Cardiac fibroblast (primary cell): Measurements from ENCODE around the gene BBS4.
A peak's percentile ranks its signal among the peaks of the same experiment; 100 is the strongest.
"Not testable (repeated sequence)": the region's sequence is repeated elsewhere in the genome, so short reads cannot be mapped to it uniquely, and the experiment has no call there.

Experiments
- DNase-seq, 2 donors: peaks; one replicate each; pipeline versions ENCODE4 v3.0.0 to v3.0.0-alpha.2; 2010; ENCODE audit warnings: low read depth in 2 of 2
- H3K4me3 ChIP-seq, 2 donors: replicated peaks in 1 of 2; 1 replicate in 1 of 2; 2 replicates in 1 of 2; pipeline ENCODE4 v1.5.1; 2011; ENCODE audit warnings: low read depth in 2 of 2, low read length in 2 of 2, mild to moderate bottlenecking in 2 of 2, moderate library complexity in 1 of 2
- TF ChIP-seq, protein P1 (sequence below): IDR thresholded peaks from one replicate; pipeline ENCODE4 v1.5.1; 2011; ENCODE audit warnings: low read depth, mild to moderate bottlenecking, low read length, inconsistent platforms

BBS4 gene

GRCh38 chr15:72685925-72686794 is at the start of gene BBS4, which contains the start of gene HIGD2B:
Gene BBS4 (plus strand): TSS chr15:72686207. CDS start chr15:72686228, 21 bp downstream.
Gene HIGD2B (minus strand): TSS chr15:72686182. CDS start chr15:72676374, 9,808 bp downstream.
- peak; percentile 87 for DNase-seq
- TF ChIP-seq, protein P1, sequence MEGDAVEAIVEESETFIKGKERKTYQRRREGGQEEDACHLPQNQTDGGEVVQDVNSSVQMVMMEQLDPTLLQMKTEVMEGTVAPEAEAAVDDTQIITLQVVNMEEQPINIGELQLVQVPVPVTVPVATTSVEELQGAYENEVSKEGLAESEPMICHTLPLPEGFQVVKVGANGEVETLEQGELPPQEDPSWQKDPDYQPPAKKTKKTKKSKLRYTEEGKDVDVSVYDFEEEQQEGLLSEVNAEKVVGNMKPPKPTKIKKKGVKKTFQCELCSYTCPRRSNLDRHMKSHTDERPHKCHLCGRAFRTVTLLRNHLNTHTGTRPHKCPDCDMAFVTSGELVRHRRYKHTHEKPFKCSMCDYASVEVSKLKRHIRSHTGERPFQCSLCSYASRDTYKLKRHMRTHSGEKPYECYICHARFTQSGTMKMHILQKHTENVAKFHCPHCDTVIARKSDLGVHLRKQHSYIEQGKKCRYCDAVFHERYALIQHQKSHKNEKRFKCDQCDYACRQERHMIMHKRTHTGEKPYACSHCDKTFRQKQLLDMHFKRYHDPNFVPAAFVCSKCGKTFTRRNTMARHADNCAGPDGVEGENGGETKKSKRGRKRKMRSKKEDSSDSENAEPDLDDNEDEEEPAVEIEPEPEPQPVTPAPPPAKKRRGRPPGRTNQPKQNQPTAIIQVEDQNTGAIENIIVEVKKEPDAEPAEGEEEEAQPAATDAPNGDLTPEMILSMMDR = no peak
- peak within 1 kb of the TSS; percentile 73 to 84 for H3K4me3 ChIP-seq

DNA sequence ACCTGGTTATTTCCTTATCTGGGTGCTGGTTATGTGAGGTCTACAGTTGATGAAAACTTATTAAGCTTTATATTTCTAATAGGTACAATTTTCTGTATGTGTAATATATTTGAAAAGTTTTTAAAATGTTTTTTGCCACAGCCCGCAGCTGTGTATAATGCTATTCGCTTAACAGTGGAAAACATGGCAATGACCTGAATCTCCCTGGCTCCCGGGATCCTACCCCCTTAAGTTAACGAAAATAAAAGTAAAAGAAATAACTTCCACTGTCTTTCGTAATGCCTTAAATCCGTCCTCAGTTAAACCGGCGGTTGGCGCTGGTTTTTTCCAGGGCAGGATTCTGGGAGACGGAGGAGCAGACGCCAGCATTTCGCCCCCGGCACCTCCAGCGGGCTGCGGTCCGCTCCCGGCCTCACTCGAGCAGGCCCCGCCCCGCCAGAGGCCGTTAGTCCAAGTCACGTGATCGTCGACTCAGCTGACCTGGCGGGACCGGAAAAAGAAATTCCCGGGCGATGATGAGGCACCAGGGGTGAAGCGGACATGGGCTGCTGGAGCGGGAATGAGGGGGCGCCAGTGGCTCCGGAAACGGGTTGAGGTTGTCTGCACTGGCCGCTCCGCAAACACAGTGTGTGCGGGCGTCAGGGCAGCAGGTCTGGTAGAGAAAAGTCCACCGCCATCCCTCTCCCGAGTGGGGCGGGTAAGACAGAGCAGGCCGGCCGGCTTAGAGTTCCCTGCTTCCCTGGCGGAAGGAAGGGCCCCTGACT is 49.3 kb upstream of the BBS4 start:
- peak overlapping the region; percentile 21 to 23 for H3K4me3 ChIP-seq
- peak; percentile 77 to 85 for DNase-seq

DNA sequence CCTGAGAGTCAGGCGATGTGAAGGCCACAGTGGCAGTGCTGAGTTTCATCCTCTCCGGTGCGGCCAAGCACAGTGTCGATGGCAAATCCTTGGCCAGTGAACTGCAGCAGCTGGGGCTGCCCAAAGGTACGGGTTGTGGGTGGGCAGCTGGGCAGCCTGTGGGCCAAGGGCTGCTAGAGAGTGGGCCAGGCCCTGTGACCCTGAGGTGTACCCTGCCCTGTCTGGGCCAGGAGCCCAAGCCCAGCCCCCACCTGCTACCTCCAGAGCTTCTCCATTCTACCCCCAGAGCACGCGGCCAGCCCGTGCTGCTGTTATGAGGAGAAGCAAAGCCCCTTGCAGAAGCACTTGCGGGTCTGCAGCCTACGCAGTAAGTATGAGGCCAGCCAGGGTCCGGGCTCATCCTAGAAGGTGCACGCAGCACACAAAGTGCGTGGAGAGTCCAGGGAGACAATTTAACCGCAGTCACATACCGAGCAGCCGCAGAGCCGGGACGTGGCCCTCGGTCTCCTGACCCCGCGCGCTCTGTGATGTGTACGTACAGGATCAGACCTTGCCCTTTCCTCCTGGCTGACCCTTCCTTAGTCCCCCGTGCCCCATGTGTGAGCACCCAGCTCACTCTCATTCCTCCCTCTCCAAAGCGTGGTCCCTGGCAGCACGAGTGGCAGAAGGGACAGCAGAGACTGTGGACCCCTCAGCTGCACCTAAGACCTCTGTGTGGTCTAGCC is 46.1 kb upstream of the BBS4 start:
- not testable (repeated sequence) for DNase-seq

GRCh38 chr15:72642271-72642670 is 43.7 kb upstream of the BBS4 start:
- not testable (repeated sequence) for DNase-seq, H3K4me3 ChIP-seq

More for the DNA sequence above, 46.1 kb upstream of the BBS4 start:
- H3K4me3 ChIP-seq = not testable (repeated sequence)

DNA sequence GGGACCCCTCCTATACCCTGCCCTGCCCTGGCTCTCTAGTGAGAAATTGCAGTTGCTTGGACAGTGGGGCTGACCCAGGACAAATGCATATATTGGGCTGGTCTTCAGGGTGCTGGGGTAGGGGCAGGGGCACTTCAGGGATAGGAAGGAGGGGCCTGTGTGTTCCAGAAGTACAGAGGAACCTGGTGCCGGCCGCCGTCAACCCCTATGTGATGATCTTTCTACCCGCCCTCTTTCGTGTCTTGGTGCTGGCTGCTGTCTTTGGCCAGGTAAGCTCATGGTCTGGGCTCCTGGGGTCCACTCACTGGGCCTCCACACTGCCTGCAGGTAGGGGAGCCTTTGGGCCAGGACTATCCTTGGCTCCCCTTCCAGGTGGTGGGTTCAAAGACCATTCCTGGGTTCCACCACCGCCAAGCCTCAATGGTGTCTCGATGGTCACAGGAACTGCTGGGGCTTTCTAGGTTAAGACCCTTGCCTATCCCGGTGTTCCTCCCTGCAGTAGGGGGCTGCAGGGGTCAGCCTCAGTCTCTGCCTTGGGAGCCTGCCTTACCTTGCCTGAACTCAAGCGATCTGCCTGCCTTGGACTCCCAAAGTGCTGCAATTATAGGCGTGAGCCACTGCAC is 37.3 kb upstream of the BBS4 start:
- not testable (repeated sequence) for DNase-seq

DNA sequence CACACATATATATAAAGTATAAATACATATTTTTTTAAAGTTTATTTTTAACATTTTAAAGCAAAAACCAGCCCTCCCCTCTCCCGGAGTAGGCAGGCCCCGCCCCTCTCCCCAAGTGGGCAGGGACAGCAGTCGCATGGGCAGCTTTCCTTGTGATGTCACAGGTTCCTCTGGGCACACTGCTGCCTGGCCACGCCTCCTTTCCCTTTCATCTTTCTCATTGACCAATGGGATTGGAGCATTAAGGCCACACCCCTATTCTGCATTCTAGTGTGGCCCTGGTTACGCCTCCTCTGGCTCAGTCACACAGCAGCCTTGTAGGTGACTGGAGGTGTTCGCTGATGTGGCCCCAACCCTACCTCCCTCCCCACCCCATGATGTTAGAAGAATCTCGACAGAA is 31.6 kb upstream of the BBS4 start, which contains the start of gene GOLGA6B:
GOLGA6B (plus strand) TSS at position 301 of the 400 bp plus-strand sequence; CDS start at position 342, 41 bp downstream.
- DNase-seq, H3K4me3 ChIP-seq: not testable (repeated sequence)

More for the DNA sequence above, 37.3 kb upstream of the BBS4 start:
- not testable (repeated sequence) for H3K4me3 ChIP-seq

DNA sequence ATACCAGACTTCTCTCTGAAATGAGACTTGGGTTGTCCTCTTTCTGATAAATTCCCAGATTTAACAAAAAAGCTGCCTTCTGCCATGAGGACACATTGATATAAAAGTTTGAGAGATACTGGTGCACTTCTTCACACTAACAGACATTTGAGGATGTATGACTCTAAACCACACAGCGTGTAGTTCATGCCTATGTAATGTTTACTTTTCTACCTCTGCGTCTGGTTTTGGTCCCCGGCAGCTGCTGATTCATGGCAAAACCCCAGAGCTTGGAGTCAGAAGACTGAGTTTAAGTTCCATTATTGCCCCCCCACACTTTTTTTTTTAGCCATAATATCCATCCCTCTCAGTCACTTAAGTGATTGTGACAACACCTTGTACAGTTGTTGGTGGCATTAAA is 30.0 kb upstream of the BBS4 start:
- DNase-seq, H3K4me3 ChIP-seq: not testable (repeated sequence)

DNA sequence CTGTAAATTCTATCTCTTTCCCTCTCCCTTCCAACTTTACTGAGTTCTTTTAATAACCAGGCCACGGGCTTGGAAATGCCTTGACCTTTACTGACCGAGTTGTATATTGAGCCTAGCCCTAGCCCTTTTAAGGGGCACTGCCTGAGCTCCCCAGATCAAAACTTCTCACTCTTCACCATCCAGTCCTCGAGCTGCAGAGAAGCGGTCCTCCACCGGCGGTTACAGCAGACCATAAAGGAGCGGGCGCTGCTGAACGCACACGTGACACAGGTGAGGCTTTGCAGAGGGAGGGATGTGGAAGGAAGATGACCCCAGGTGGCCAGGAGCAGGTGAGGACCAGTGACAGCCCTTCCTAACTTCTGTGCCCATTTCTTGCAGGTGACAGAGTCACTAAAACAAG is 24.9 kb upstream of the BBS4 start:
- DNase-seq, H3K4me3 ChIP-seq: not testable (repeated sequence)

GRCh38 chr15:72663931-72664330 is 22.1 kb upstream of the BBS4 start:
- H3K4me3 ChIP-seq, DNase-seq: not testable (repeated sequence)

- not testable (repeated sequence) for DNase-seq, H3K4me3 ChIP-seq
Measured at GRCh38 chr15:72665706-72666105, 20.3 kb upstream of the BBS4 start.

- DNase-seq, H3K4me3 ChIP-seq: not testable (repeated sequence)
Measured at GRCh38 chr15:72669803-72670202, 16.2 kb upstream of the BBS4 start.
